WTC11 (cell line): ENCODE data around the gene FLYWCH2.

Source experiments
- ATF2 ChIP-seq: sonication (generic); formaldehyde crosslinking; IDR thresholded peaks from 2 replicates; pipeline ENCODE4 v1.8.1; 2022; ENCODE audit warnings: low read depth, missing genetic modification reagents, borderline replicate concordance
- CREM ChIP-seq: sonication (generic); formaldehyde crosslinking; IDR thresholded peaks from 2 replicates; pipeline ENCODE4 v1.8.1; 2022; ENCODE audit warnings: mild to moderate bottlenecking, missing genetic modification reagents, moderate library complexity
- CTCF ChIP-seq: fragments of 200-600 bp; IDR thresholded peaks from 2 replicates; pipeline ENCODE4 v1.8.0; 2022; ENCODE audit warnings: antibody characterized with exemption
- E2F4 ChIP-seq: sonication (generic); formaldehyde crosslinking; IDR thresholded peaks from 2 replicates; pipeline ENCODE4 v1.8.1; 2022; ENCODE audit warnings: low read depth, mild to moderate bottlenecking, moderate library complexity, missing genetic modification reagents, borderline replicate concordance
- ESRRA ChIP-seq: sonication (generic); formaldehyde crosslinking; IDR thresholded peaks from 2 replicates; pipeline ENCODE4 v1.8.1; 2022; ENCODE audit warnings: mild to moderate bottlenecking, missing genetic modification reagents, borderline replicate concordance
- FOXK1 ChIP-seq: sonication (generic); formaldehyde crosslinking; IDR thresholded peaks from 2 replicates; pipeline ENCODE4 v1.8.0; 2022; ENCODE audit warnings: mild to moderate bottlenecking, moderate library complexity, missing genetic modification reagents
- GABPB1 ChIP-seq: sonication (generic); formaldehyde crosslinking; IDR thresholded peaks from 2 replicates; pipeline ENCODE4 v1.8.1; 2023; ENCODE audit warnings: mild to moderate bottlenecking, missing genetic modification reagents
- PREB ChIP-seq: sonication (generic); formaldehyde crosslinking; IDR thresholded peaks from 2 replicates; pipeline ENCODE4 v1.8.1; 2022; ENCODE audit warnings: mild to moderate bottlenecking, missing genetic modification reagents, moderate library complexity, borderline replicate concordance
- SP1 ChIP-seq: sonication (generic); formaldehyde crosslinking; conservative IDR thresholded peaks from 2 replicates; pipeline ENCODE4 v1.8.1; 2022; ENCODE audit warnings: missing genetic modification reagents
- USF2 ChIP-seq: sonication (generic); formaldehyde crosslinking; IDR thresholded peaks from 2 replicates; pipeline ENCODE4 v1.8.1; 2023; ENCODE audit warnings: mild to moderate bottlenecking, missing genetic modification reagents, moderate library complexity
- ZBTB21 ChIP-seq: sonication (generic); formaldehyde crosslinking; IDR thresholded peaks from 2 replicates; pipeline ENCODE4 v1.8.1; 2023; ENCODE audit warnings: mild to moderate bottlenecking, missing genetic modification reagents, borderline replicate concordance
- ZNF396 ChIP-seq: fragments of 250-450 bp; sonication (Bioruptor Pico); IDR thresholded peaks from 2 replicates; pipeline ENCODE4 v1.8.0; 2021; ENCODE audit warnings: mild to moderate bottlenecking, moderate library complexity, borderline replicate concordance
- ZNF423 ChIP-seq: fragments of 250-450 bp; sonication (Bioruptor Pico); IDR thresholded peaks from 2 replicates; pipeline ENCODE4 v2.1.2; 2022; ENCODE audit warnings: mild to moderate bottlenecking, moderate library complexity

GRCh38 chr16:2835638-2836493, 47.1 kb upstream of the FLYWCH2 start:
- TF ChIP-seq ZNF396 (CRISPR knock-in tag) (no peak), GABPB1 (CRISPR knock-in tag) (no peak), USF2 (CRISPR knock-in tag) (no peak), ESRRA (CRISPR knock-in tag) (no peak), PREB (CRISPR knock-in tag) (no peak), CTCF (no peak), SP1 (CRISPR knock-in tag) (no peak), FOXK1 (CRISPR knock-in tag) (no peak), ZNF423 (CRISPR knock-in tag) (no peak), E2F4 (CRISPR knock-in tag) (no peak), ZBTB21 (CRISPR knock-in tag) (no peak), CREM (no peak), ATF2 (CRISPR knock-in tag) (no peak)
